NCI-H1092 (cell line): ENCODE results near the gene ANO10.
"Not testable (repeated sequence)": the region's sequence is repeated elsewhere in the genome, so short reads cannot be mapped to it uniquely, and the experiment has no call there.

Experiments used
- DNase-seq: peaks from one replicate; lab custom pipeline; 2025; lab: John Stamatoyannopoulos, UW

The ANO10 gene

DNA sequence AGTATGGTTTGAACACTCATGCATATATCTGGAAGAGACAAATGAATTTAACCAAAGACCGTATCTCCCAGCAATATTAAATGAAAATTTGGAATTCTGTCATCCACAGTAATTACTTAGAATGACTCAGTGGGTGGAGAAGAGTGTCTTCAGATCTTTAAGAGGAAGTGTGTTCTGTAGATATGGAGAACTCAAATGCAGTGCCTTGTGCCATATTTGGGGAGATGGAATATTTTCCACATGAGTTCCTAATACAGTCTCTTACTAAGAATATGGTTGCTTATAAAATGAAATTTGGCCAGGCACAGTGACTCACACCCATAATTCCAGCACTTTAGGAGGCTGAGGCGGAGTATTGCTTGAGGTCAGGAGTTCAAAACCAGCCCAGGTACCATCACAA lies 40.5 kb downstream of the ANO10 start:
- no peak for DNase-seq

DNA sequence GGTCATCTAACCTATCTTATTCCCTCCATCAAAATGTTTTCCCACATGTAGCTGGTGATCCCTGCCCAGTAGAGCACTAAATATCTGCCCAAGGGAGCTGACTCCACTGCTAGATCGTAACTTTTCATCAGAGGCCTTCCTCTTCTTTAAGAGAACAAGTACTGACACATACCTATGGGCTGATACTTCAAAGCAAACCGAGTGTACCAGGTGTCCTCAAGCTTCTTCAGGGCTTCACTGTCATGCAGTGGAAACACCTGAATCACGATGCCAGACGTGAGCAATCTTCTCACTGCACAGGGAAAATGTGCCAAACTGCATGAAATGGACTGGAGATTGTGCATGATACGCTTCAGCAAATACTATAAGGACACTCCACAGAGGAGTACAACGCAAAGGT lies 41.6 kb downstream of the ANO10 start:
- DNase-seq: no peak

DNA sequence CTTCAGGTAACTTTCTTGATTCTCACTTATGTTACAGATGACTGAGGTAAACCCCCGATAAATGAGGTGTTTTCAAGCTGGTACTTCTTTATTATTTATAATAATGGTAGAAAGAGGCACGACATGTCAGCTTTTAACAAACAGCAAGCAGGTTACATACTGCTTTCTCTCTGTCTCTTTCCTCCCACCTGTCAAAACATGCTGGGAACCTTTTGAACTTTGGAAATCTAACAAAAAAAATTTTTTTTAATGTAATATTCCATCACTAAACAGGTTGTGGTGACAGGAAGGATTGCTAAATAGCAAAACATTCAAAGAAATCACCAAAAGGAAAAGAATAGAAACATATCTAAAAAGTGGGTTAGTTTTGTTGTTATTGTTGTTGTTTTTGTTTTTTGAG lies 48.2 kb downstream of the ANO10 start:
- no peak for DNase-seq

DNA sequence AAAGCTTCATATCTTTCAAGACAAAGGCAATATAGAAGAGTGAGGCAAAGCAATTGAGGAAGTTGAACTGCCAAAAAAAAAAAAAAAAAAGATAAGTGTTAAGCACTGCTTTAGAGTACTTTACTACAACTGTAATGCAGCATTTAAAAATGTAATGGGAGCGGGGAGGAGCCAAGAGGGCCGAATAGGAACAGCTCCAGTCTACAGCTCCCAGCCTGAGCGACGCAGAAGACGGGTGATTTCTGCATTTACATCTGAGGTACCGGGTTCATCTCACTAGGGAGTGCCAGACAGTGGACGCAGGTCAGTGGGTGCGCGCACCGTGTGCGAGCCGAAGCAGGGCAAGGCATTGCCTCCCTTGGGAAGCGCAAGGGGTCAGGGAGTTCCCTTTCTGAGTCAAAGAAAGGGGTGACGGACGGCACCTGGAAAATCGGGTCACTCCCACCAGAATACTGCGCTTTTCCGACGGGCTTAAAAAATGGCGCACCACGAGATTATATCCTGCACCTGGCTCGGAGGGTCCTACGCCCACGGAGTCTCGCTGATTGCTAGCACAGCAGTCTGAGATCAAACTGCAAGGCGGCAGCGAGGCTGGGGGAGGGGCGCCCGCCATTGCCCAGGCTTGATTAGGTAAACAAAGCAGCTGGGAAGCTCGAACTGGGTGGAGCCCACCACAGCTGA lies 56.0 kb downstream of the ANO10 start:
- DNase-seq: not testable (repeated sequence)

DNA sequence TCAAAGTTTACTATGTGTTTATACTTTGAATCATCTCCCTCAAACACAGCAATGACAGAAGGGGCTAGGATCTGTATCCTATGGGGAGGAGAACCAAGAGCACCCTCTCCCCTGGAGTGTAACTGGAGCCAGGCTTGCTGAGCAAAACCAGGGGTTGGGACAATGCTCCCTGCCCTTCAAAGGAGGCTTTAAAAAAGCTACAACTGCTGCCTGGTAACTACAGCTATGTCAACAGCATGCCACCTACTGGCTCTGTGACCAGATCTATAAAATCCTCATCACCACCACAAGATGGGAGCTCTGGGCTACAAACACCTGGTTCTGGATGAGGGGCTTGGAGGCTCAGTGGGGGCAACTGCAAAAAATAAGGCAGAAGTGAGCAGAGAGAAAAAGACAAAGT lies 61.9 kb downstream of the ANO10 start:
- no peak for DNase-seq

DNA sequence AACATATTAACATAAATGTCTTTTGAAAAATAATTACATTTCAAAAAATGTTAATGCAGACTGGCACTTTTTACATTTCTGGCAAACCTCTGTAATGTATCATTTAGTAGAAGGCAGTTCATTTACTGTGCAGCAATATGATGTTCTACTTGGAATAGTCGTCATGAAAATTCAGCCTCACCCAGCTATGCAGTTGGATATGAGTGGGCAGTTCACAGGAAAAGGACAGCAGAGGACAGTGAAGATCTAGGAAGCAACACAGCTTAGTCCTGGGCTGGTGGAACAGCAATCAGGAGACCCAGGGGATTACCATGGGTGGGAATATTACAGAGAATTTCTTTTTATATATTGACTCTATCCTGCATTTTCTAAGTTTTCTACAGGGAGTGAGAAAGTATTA lies 63.6 kb downstream of the ANO10 start:
- DNase-seq: no peak

DNA sequence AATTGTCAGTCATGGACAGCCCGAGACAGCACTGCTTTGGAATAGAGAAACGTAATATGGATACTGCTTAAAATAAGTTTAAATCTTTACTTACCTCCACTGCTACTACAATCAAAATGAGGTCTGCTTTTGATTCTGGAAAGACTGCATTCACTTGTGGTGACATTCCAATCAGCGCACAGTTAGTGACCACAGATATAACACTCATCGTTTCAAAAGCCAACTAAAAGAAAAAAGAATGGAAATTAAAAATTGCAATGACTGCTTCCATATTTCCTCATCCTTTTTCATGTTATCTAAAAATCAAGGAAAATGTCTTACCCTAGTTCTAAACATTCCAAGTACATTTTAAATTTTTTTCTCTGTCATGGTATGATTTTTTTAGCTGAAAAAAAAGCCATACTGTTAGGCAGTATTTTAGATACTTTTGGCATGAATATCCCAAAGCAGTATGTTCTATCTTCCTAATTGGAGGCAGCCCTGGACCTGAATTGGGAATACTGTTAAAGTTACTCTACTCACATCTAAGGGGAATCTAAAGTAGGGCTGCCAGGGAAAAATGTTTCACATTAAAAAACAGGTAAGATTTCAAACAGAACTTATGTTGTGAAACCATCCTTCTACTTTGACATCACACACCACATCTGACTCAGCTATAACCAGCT lies 72.1 kb downstream of the ANO10 start:
- no peak for DNase-seq

DNA sequence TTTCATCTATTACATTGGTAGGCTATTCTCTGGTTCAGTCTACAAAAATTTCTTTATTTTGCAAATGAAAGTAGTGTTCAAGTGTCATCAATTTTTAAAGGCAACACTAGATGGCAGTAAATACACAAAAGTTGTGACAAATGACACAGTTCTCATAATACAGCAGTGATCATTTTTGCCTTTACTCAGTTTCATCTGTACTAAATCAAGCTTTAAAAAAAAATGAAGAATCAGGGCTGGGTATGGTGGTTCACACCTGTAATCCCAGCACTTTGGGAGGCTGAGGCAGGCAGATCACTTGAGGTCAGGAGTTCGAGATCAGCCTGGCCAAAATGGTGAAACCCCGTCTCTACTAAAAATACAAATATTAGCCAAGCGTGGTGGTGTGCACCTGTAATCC lies 77.5 kb downstream of the ANO10 start:
- DNase-seq: peak; percentile 26

DNA sequence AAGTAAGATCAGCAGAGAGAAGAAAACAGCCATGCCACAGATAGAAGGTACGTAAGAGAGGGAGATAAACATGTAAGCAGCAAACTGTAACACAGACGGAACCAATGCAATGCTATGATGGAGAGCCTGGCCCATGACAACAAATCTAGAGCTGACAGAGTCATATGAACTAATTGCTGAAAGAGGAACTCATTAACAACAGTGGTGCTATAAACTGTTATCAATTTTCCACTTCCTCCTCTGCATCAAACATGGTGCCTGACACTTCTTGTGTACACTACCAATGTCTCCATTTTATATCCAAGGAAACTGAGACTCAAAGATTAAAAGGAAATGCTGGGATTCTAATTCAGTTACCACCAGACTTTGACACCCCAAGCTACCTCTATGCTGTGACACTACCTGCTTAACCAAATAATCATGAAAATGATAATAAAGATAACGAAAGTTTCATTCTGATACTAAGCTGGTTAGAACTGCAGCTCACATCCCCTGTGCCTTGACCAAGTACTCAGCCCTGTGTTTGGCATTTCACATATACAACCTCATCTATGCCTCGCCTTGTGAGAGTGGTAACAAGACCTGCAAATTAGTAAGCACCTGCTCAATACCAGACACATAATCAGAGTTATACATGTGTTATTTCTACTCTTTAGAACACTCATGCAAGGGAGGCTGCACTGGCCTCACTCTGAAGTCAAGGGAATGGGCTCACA lies 79.3 kb downstream of the ANO10 start:
- no peak for DNase-seq

DNA sequence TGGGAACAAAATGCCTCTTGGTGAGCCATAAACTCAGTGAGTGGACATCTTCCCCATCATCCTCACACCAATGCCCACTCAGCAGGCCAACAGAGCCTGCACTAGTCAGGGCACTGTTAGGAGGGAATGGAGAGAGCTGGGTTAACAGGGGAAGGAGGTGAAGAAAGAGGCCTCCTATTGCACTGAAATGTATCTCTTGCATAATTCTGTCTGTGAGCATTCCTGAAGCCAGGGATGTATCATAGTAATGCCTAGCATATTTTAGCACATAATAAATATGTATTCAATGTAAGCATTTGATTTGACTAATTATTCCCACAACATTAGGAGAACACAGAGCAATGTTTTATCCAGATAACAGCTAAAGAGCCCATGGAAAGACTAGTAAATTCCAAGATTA lies 81.2 kb downstream of the ANO10 start:
- no peak for DNase-seq

DNA sequence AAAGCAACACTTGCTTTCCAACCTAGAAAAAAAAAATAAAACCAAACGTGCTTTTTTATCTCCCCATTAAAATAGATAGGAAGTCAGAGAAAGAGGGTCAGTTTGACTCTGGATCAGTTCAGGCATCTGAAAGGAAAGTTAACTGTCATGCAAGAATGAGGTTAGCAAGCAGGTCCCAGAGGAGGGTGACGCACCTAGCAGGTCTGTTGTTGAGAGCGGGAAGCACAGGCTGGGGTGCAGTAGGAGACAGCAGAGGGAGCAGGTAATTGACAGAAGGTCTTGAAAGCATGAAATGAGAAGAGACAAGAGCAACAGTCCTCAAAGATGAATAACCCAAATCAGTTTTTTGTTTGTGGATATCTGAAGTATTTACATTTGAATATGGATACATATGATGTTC lies 82.5 kb downstream of the ANO10 start:
- DNase-seq: no peak

DNA sequence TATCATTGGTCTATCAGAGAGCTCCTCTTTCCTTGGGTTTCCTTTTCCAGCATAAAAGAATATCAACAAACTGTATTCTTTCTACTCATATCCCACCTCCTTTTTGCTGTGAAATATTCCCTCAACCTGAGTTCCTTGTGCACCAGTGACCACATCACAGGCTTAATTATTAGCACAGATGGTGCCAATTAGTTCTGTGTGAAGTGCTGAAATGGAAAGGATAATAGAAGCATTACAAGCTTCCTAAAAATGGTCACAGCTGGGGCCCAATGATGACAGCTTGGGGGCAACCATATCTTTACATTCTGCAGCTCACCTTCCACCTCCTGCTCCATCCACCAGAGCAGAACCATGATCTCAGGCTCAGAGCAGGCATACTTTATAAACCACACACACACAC lies 84.6 kb downstream of the ANO10 start:
- no peak for DNase-seq

DNA sequence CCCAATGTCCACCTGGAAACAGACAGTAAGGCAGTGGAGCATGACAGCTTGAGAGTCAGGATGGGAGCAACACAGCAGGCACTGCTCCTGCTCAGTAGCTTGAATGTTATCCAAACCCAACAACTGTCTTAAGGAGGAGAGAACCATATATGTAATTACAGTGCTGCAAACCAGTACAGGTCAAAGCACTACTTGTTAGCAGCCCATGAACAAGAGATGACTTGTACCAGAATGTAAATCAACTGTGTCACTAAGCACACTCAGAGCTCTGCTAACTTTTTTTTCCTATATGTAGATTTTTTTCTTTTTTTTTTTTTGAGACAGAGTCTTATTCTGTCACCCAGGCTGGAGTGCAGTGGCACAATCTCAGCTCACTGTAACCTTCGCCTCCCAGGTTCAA lies 87.1 kb downstream of the ANO10 start:
- no peak for DNase-seq

DNA sequence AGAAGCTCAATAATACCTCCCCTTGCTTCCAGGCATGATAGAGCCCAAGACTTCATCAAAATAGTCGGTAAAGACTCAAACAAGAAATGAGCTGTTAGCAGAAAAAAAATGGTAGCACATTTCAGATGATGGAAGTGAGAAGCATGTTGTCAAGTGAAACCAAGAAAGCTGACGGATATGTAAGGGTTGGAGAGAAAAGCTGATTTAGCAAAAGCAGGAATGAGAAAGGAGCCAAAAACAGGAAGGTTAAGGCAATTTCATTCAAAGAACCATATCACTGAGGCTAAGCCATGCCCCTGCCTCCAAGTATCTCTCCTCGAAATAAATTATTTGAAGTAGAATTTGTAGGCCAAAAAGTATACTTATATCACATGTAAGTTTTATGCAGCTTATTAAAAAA lies 88.8 kb downstream of the ANO10 start:
- DNase-seq: no peak

DNA sequence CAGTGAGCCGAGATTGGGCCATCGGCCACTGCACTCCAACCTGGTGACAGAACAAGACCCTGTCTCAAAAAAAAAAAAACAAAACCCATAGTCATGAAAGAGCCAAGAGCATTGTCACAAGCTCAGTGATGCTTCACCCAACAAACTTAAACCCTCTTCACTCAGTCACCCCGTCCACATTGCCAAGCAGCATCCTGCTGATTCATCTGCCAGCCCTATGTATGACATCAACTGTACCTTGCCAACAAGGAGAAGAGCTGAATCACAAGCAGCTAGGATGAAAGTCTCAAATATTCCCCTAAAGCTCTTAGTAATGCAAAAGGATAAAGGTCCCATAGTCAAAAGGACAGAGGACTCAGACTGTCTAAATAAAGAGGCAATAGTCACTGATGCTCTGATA lies 90.0 kb downstream of the ANO10 start:
- no peak for DNase-seq

DNA sequence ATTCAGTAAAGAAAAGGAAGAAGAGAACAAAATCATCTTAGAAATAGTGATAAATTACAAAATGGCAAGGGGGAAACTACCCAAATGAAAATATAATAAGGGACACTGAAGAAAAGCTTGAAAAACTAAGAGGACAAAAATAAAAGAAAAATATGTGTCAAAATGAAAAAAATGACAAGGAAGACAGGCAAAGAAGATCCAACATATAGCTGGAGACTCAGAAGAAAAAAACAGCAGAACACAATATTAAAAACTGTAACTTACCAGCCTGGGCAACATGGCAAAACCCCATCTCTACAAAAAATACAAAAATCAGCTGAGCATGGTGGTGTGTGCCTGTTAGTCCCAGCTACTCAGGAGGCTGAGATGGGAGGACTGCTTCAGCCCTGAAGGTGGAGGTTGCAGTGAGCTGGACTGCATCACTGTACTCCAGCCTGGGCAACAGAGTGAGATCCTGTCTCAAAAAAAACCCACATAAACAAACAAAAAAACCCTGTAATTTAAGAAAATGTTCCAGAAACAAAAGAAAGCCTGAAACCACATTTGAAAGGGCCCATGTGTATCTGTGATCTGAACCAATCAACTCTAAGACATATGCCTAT lies 93.2 kb downstream of the ANO10 start:
- DNase-seq: no peak

DNA sequence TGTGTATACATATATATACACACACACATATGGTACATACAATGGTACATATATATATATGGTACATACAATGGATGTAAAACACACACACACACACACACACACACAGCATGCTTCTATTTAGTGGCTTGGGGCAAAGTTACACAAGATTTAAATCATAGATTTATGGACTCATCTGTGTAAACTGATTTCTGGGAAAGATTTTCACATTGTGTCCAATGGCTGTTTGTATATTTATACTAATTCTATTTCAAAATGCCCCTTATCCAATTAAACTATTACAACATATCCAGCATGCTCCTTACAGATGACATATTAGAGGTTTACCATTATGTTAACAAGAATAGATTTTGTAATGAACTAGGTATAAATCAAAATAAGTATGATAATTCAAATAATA lies 94.9 kb downstream of the ANO10 start:
- no peak for DNase-seq

DNA sequence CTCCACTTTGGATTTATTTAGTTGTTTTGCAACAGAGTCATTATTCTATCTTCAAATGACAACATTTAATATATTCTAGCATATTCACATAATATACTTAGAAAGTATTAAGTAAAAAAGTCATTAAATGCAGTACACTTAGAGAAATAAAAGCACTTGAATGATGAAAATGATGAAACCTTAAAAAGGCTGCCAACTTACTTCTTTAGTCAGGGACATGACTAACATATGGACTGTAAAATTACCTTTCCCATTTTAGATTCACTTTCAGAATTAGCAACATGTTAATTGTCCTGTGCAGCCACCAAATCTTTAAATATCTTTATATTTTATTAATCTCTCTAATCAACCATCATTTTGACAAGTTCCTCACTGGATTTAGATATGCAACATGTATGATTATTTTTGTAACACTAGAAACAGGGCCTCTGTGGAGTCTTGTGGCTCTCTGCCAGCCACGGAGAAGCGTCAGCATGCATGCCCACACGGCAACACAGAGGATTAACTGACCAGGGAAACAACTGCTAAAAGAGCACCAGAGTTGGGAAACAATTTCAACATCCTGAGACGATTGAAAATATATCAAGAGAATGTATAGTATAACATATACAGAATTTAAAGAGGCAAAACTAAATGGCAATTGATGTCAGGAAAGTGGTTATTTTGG lies 95.7 kb downstream of the ANO10 start:
- no peak for DNase-seq

DNA sequence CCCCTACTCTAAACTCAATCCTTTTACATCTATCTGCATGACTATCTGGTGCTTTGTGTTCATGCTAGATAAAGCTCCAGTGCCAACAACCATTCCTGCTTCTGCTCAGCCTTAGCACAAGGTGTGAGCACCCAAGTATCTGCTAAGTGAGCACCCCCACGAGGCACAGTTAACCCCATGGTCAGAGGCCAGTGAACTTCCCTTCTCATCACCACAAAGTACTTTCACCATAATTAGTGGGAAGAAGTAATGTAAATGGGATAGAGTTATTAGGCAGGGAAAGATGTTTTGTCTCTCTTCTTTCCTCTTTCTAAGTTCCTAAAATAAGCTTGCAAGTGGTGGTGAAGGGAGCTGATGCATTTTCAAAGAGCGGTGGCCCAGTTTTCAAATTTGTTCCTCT lies 96.4 kb downstream of the ANO10 start:
- no peak for DNase-seq

DNA sequence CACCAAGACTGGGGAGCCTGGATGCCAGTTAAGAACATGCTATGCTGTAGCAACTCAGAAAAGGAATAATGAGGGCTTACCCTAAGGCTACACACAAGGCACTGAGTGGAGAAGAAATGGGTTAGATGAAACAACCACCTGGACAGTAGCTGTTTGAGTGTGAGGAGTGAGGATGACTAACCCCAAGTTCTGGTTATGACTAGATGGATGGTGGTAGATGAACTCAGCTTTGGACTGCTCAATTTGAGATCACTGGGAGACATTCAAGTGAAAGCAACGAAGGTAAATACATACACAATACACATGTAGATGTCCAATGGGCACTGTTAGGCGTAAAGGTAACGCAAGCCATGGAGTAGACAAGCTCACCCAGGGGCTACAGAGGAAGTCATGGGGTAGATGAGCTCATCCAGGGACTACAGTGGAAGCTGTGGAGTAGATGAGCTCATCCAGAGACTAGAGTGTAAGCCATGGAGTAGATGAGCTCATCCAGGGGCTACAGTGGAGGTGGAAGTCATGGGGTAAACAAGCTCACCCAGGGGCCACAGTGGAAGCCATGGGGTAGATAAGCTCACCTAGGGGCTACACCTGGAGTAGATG lies 98.3 kb downstream of the ANO10 start:
- DNase-seq: no peak

DNA sequence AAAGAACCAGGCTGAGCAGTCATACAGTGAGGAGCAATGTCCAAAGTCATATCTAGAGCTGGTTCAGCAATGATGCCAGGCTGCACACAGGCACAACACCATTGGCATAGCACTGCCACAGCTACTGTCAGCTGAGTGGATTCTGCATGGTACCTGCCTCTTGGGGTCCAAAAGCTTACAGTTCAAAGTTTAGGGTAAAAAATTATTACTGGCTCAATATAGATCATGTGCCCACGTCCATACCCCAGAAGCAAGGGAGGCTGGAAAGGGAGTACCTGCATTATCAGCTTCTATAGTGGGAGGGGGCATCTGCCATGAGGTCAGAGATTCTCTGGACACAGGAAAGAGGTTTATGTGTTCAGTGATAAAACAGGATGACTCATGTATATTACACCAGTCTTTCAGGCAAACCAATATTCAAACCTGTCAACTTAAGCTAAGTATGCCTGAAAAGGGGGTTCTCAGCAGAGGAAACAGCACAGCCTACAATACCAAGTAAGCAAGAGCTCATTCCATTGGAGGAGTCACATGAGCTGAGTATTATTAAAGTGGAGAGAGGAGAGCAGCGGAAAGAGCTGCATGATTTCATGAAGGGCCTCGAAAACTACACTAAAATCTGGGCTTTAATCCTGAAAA lies 99.0 kb downstream of the ANO10 start:
- no peak for DNase-seq

DNA sequence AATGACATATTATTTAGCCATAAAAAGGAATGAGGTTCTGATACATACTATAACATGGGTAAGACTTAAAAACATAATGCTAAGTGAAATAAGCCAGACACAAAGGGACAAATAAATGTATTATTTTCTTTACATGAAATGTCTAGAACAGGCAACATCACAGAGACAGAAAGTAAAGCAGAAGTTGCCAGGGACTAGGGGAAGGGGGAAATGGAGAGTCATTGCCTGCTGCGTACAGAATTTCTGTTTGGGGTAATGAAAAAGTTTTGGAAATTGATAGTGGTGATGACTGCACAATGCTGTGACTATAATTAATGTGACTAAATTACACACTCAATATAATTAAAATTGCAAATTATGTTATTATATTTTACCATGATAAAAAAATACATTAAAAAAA lies 99.9 kb downstream of the ANO10 start:
- no peak for DNase-seq
